Gastrocnemius medialis (tissue), 4 donors: Measurements from ENCODE around the gene STOX1. TPM values are rescaled to one million over a fixed set of nuclear protein-coding genes. Genes with fewer than 3 reads are reported as not detected.

Experiments used
- ATAC-seq, 2 donors: fragments of 150-250 bp; one replicate each; pipeline ENCODE4 v1.9.1; 2016
- DNase-seq, 2 donors: peaks; one replicate each; pipeline ENCODE4 v3.0.0-alpha.2; 2019
- H3K27ac ChIP-seq, 4 donors: fragments of 200-600 bp; sonication (generic); 1 replicate in 1 of 4; 2 replicates in 3 of 4; pipeline ENCODE4 v1.5.1; 2016 to 2018; ENCODE audit warnings: mild to moderate bottlenecking in 2 of 4, moderate library complexity in 1 of 4
- H3K27me3 ChIP-seq, 3 donors: fragments of 200-600 bp; sonication (generic) in 2 of 3; 1 replicate in 1 of 3; 2 replicates in 2 of 3; pipeline versions ENCODE4 v1.5.1 to v1.6.0; 2016 to 2019; ENCODE audit warnings: mild to moderate bottlenecking in 1 of 3, moderate library complexity in 1 of 3
- H3K36me3 ChIP-seq, 2 donors: fragments of 200-600 bp; sonication (generic) in 1 of 2; one replicate each; pipeline ENCODE4 v1.5.1; 2017 to 2018
- H3K4me1 ChIP-seq, 2 donors: fragments of 200-600 bp; sonication (generic) in 1 of 2; one replicate each; pipeline ENCODE4 v1.5.1; 2016 to 2017; ENCODE audit warnings: mild to moderate bottlenecking in 2 of 2
- H3K4me3 ChIP-seq, 4 donors: fragments of 200-600 bp; sonication (generic) in 3 of 4; 1 replicate in 1 of 4; 2 replicates in 3 of 4; pipeline ENCODE4 v1.5.1; 2016 to 2019; ENCODE audit warnings: mild to moderate bottlenecking in 2 of 4
- H3K9me3 ChIP-seq, 3 donors: fragments of 200-600 bp; sonication (generic) in 2 of 3; 1 replicate in 1 of 3; 2 replicates in 2 of 3; pipeline ENCODE4 v1.5.1; 2016 to 2019
- CTCF ChIP-seq, 5 experiments: fragments of 450-650 bp in 3 of 5; fragments of 200-600 bp in 2 of 5; sonication (generic) in 2 of 5; IDR thresholded peaks in 4 of 5; conservative IDR thresholded peaks in 1 of 5; 1 replicate in 4 of 5; 2 replicates in 1 of 5; pipeline ENCODE4 v1.5.1; 2016 to 2019; ENCODE audit warnings: antibody characterized with exemption in 5 of 5, mild to moderate bottlenecking in 3 of 5, moderate library complexity in 3 of 5
- POLR2A ChIP-seq, 2 donors: fragments of 450-650 bp; IDR thresholded peaks; one replicate each; pipeline ENCODE4 v1.6.1; 2017; ENCODE audit warnings: antibody characterized with exemption in 2 of 2, mild to moderate bottlenecking in 2 of 2, moderate library complexity in 2 of 2
- in situ Hi-C, 4 donors: fragments of 200-750 bp; cut with MboI; loops; one replicate each; pipeline versions ENCODE4 v1.15.0 to v1.8.0; 2017; ENCODE audit warnings: low sequenced_read_pairs in 4 of 4
- intact Hi-C: fragments of 100-400 bp; cut with DNase I; formaldehyde crosslinking; loops from one replicate; pipeline ENCODE4 v1.15.1; 2023; ENCODE audit warnings: low total_unique reads
- total RNA-seq, 4 donors: library from RNA; depleted of rRNA; stranded (reverse); fragments of >200 nt; gene quantifications; one replicate each; pipeline versions ENCODE4 v1.1.0 to v1.2.3, GENCODE V29; 2016

STOX1 gene
- total RNA-seq, 4 donors from 2014 or later, result 0.10 to 1.5 (median 1.1) TPM

GRCh38 chr10:68829521-68829920 lies 2.2 kb downstream of the STOX1 start:
- no peak for ATAC-seq

DNA sequence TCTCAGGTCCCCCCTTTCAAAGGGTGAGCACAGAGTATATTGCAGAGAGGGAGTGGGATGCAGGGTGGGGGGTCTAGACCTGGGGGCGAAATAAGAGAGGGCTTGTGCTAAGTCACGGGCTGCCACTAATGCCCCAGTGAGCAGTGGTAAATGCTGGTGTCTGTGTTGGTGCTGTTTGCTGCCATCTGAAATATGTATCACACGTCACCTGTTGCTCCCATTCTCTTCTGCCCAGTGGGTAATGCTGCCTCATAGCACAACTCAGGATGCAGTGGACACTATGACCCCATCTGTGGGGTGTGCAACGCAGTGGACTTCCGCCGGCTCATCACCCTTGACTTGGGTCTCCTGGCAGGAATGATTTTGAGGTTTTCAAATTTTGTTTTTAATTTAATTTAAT lies 2.6 kb downstream of the STOX1 start:
- in situ Hi-C loops, result no loop called here
- H3K36me3 ChIP-seq, result no peaks in the 10 kb centered on the region
- H3K9me3 ChIP-seq, result no peaks in the 10 kb centered on the region
- no peaks in the 10 kb centered on the region for H3K27me3 ChIP-seq
- no peak overlapping the region for H3K4me3 ChIP-seq
- intact Hi-C loops, result no loop called here
- peaks cover 0 to 4% of the 10 kb centered on the region in 2 donors for H3K4me1 ChIP-seq
- TF ChIP-seq POLR2A (IDR thresholded peaks at IDR 0.05) (no peak), CTCF (IDR thresholded peaks at IDR 0.05 in 4 of 5, conservative IDR thresholded peaks at IDR 0.05 in 1 of 5) (no peak)
- DNase-seq, result no peak
- H3K27ac ChIP-seq, result no peak overlapping the region
- ATAC-seq, result no peak

More at GRCh38 chr10:68829521-68829920, 2.2 kb downstream of the STOX1 start:
- no peak overlapping the region for H3K27ac ChIP-seq
- in situ Hi-C loops, result no loop called here
- intact Hi-C loops, result no loop called here
- H3K4me3 ChIP-seq, result no peak overlapping the region
- H3K36me3 ChIP-seq, result no peaks in the 10 kb centered on the region
- peaks cover 0 to 4% of the 10 kb centered on the region in 2 donors for H3K4me1 ChIP-seq
- no peaks in the 10 kb centered on the region for H3K9me3 ChIP-seq
- no peak for TF ChIP-seq POLR2A (IDR thresholded peaks at IDR 0.05)
- TF ChIP-seq CTCF (IDR thresholded peaks at IDR 0.05 in 4 of 5, conservative IDR thresholded peaks at IDR 0.05 in 1 of 5), result no peak
- DNase-seq, result no peak
- H3K27me3 ChIP-seq, result no peaks in the 10 kb centered on the region

DNA sequence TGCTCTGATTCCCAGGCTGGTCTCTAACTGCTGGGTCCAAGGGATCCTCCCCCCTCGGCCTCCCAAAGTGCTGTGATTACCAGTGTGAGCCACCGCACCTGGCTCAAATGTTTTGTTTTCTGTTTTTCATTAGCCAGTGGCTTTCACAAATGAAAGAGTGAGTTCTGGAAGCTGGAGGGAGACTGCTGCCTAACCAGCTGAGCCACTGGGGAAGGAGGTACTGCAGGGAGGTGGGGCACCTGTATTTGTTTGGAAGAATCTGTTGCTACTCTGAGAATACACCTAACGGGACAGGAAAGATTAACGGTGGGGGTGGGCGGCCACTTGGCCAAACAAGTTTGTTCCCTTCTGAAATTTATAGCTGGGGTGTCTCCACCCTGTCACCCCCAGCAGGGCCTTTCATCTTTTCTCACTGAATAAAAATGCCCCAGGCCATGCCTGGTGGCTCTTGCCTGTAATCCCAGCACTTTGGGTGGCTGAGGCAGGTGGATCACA lies 4.7 kb downstream of the STOX1 start:
- intact Hi-C loops, result no loop called here
- TF ChIP-seq POLR2A (IDR thresholded peaks at IDR 0.05) (no peak), CTCF (IDR thresholded peaks at IDR 0.05 in 4 of 5, conservative IDR thresholded peaks at IDR 0.05 in 1 of 5) (no peak)
- ATAC-seq (no peak), DNase-seq (no peak)
- no peak overlapping the region for H3K27ac ChIP-seq
- no peak overlapping the region for H3K4me3 ChIP-seq
- in situ Hi-C loops, result no loop called here
- peaks cover 0 to under 1% of the 10 kb centered on the region in 2 donors for H3K4me1 ChIP-seq
- H3K36me3 ChIP-seq, result no peaks in the 10 kb centered on the region
- no peaks in the 10 kb centered on the region for H3K9me3 ChIP-seq
- no peaks in the 10 kb centered on the region for H3K27me3 ChIP-seq

GRCh38 chr10:68832601-68833000 lies 5.3 kb downstream of the STOX1 start:
- no peaks in the 10 kb centered on the region for H3K27me3 ChIP-seq
- no peak overlapping the region for H3K4me3 ChIP-seq
- no peaks in the 10 kb centered on the region for H3K36me3 ChIP-seq
- H3K4me1 ChIP-seq, result no peaks in the 10 kb centered on the region
- TF ChIP-seq POLR2A (IDR thresholded peaks at IDR 0.05) (no peak), CTCF (IDR thresholded peaks at IDR 0.05 in 4 of 5, conservative IDR thresholded peaks at IDR 0.05 in 1 of 5) (no peak)
- intact Hi-C loops (no loop called here), in situ Hi-C loops (no loop called here)
- no peaks in the 10 kb centered on the region for H3K9me3 ChIP-seq
- no peak for DNase-seq
- H3K27ac ChIP-seq, result no peak overlapping the region
- ATAC-seq, result no peak
